Right renal pelvis (tissue), 4 donors: ENCODE measurements around the gene MAPT. TPM values are rescaled to one million over a fixed set of nuclear protein-coding genes. Genes with fewer than 3 reads are reported as not detected.

Experiments
- DNase-seq, 4 donors: peaks; one replicate each; pipeline ENCODE4 v3.0.0-alpha.2; 2013; ENCODE audit warnings: low read depth in 4 of 4, low spot score in 3 of 4, missing footprints in 1 of 4
- polyA plus RNA-seq, 4 donors: library from polyadenylated mRNA; unstranded; fragments of 120-200 nt; gene quantifications; one replicate each; pipeline ENCODE4 v1.2.1, GENCODE V29; 2013; ENCODE audit not compliant: insufficient read length in 4 of 4

The MAPT gene
- polyA plus RNA-seq, 4 donors = 8.8 to 12.7 (median 10.3) TPM

DNA sequence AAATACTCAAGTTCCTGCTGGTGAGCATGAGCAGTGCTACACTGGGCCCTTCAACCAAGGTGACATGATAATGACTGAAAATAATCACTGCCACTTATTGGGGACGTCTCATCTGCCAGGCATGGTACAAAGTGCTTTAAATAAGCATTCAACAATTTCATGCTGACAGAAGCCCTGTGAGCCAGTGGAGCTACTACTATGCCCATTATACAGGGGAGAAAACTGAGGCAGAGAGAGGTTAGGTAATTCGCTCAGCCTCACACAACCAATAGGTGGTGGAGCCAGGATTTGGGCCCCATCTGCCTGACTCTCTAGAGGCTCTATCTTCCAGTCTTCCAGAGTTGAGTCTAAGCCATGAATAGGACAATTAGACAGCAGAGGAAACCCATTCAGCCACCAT is 74.4 kb downstream of the MAPT start:
- DNase-seq = no peak

GRCh38 chr17:45969726-45970125 is 75.4 kb downstream of the MAPT start:
- DNase-seq = no peak

DNA sequence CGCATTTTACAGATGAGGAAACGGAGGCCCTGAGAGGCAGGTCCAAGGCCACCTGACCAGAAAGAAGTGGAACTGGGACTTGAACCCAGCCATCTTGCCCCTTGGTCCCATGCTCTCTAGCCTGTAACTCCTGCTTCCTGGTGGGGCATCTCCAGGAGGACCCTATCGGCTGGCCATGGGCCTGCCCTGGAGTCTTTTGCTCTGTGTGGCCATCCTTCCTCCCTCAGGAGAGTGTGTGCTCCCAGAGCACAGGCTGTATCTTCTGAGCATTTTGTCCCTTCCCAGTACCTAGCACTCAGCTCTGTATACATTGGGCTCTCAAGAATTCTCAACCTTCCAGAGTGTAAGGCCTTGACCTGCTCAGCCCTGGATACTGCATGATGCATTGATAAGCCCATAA is 76.3 kb downstream of the MAPT start:
- no peak for DNase-seq

DNA sequence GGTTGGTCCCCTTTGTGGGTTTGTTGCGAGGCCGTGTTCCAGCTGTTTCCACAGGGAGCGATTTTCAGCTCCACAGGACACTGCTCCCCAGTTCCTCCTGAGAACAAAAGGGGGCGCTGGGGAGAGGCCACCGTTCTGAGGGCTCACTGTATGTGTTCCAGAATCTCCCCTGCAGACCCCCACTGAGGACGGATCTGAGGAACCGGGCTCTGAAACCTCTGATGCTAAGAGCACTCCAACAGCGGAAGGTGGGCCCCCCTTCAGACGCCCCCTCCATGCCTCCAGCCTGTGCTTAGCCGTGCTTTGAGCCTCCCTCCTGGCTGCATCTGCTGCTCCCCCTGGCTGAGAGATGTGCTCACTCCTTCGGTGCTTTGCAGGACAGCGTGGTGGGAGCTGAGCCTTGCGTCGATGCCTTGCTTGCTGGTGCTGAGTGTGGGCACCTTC is 77.4 kb downstream of the MAPT start:
- no peak for DNase-seq

- no peak for DNase-seq
These were observed 78.2 kb downstream of the MAPT start for GRCh38 chr17:45972531-45972930.

GRCh38 chr17:45973099-45973780 is 78.9 kb downstream of the MAPT start:
- DNase-seq = no peak

GRCh38 chr17:45973946-45974859 is 79.8 kb downstream of the MAPT start:
- DNase-seq = no peak

DNA sequence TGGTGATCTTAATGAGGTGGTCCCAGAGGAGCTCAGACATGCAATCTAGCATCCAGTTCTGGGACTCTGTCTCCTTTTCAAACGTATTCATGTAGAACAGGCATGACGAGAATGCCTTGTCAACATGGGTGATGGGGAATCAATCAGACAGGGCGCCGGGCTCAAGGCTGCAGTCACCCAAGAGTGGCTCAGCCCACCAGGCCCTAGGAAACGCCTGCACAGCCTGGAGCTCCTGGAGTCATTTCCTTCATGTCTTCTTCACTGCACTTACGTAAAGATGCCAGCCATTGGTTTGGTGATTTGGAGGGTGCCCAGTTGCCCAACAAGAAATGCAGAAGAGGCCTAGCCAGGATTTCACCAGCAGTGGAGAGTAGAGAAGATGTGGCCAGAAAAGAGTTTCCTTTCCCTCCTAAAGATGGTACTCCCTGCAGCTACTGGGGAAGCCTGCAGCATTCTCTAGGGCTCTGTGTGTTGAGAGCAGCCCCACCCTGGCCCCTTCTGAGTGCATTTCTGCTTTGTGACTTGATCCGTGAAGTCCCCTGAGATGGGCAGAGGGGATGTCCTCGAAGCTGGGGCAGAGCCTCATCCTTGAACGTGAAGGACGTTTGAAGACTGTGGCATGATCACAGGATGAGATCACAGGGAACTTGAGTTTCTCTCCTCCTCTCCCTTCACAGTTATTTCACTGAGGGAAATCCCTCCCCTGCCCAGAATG is 80.7 kb downstream of the MAPT start:
- no peak for DNase-seq

GRCh38 chr17:45975640-45976295 is 81.4 kb downstream of the MAPT start:
- DNase-seq = no peak

DNA sequence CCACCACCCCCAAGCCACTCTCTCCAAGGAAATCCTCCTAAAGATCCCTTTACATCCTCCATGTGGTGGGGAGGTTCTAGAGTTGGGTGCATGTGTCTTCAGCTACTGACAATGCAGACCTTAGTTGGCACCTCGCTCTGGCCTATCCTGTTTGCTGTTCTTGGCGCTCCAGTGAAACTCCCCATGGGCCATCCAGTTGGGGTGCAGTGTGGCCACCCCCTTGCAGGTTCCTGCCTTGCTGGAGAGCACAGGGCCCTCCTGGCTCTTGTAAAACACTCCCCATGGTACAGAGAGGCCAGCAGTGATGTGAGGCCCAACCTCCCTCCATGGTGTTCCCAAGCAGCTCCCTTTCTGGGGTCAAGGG is 82.0 kb downstream of the MAPT start:
- DNase-seq = no peak

GRCh38 chr17:45976755-45977505 is 82.6 kb downstream of the MAPT start:
- DNase-seq = no peak

- no peak for DNase-seq
These were observed 83.1 kb downstream of the MAPT start for GRCh38 chr17:45977506-45977824.

- DNase-seq = no peak
These were observed 83.7 kb downstream of the MAPT start for GRCh38 chr17:45977976-45978626.

GRCh38 chr17:45979137-45979536 is 84.8 kb downstream of the MAPT start:
- no peak for DNase-seq

GRCh38 chr17:45980855-45981254 is 86.5 kb downstream of the MAPT start:
- DNase-seq = no peak

- DNase-seq = no peak
These were observed 87.0 kb downstream of the MAPT start for GRCh38 chr17:45981306-45981705.

DNA sequence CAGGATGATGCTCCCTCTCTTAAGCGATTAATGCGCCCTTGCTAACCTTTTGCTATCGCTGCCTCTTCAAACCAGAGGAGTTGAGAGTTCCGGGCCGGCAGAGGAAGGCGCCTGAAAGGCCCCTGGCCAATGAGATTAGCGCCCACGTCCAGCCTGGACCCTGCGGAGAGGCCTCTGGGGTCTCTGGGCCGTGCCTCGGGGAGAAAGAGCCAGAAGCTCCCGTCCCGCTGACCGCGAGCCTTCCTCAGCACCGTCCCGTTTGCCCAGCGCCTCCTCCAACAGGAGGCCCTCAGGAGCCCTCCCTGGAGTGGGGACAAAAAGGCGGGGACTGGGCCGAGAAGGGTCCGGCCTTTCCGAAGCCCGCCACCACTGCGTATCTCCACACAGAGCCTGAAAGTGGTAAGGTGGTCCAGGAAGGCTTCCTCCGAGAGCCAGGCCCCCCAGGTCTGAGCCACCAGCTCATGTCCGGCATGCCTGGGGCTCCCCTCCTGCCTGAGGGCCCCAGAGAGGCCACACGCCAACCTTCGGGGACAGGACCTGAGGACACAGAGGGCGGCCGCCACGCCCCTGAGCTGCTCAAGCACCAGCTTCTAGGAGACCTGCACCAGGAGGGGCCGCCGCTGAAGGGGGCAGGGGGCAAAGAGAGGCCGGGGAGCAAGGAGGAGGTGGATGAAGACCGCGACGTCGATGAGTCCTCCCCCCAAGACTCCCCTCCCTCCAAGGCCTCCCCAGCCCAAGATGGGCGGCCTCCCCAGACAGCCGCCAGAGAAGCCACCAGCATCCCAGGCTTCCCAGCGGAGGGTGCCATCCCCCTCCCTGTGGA is 88.6 kb downstream of the MAPT start:
- no peak for DNase-seq

GRCh38 chr17:45983614-45984310 is 89.4 kb downstream of the MAPT start:
- DNase-seq = no peak
